ENCODE measurements around the gene SUMF1. TPM values are rescaled to one million over a fixed set of nuclear protein-coding genes. Genes with fewer than 3 reads are reported as not detected.

The SUMF1 gene
- polyA plus RNA-seq, 3 donors, result 25.7 to 80.4 (median 74.2) TPM

GRCh38 chr3:4474683-4475490 lies 7.8 kb upstream of the SUMF1 start:
- Histone ChIP-seq H3K36me3 (replicated peaks in 1 of 2; ENCODE audit: control insufficient read depth in 1 of 2, insufficient read depth in 2 of 2, low read length in 2 of 2) (no peaks in the 10 kb centered on the region), H3K27me3 (ENCODE audit: control insufficient read depth in 2 of 2, insufficient read depth in 2 of 2, low read length in 2 of 2) (no peaks in the 10 kb centered on the region), H3K27ac (ENCODE audit: low read depth in 1 of 2, low read length in 2 of 2) (peak overlapping the region; percentile 80 to 88), H3K4me1 (ENCODE audit: control insufficient read depth in 1 of 2, insufficient read depth in 2 of 2, low read length in 2 of 2) (peaks cover 54 to 58% of the 10 kb centered on the region in 2 donors), H3K4me3 (replicated peaks in 1 of 3; ENCODE audit: low read depth in 2 of 3, low read length in 3 of 3) (peak overlapping the region; percentile 28 to 59 (median 39)), H3K79me2 (ENCODE audit: insufficient read depth, low read length) (no peaks in the 10 kb centered on the region), H2AFZ (ENCODE audit: insufficient read depth, low read depth, low read length, poor library complexity, severe bottlenecking) (peak overlapping the region; percentile 4), H3K4me2 (replicated peaks; ENCODE audit: extremely low read depth, low read length, poor library complexity, severe bottlenecking) (peak overlapping the region; percentile 74), H4K20me1 (ENCODE audit: insufficient read depth, low read length) (no peaks in the 10 kb centered on the region), H3K9me3 (replicated peaks in 1 of 2; ENCODE audit: control insufficient read depth in 1 of 2, insufficient read depth in 1 of 2, low read length in 2 of 2) (no peaks in the 10 kb centered on the region), H3K9ac (ENCODE audit: insufficient read depth, low read length, poor library complexity, severe bottlenecking) (peak overlapping the region; percentile 45)
- Mint-ChIP-seq H3K4me3 (peak overlapping the region; percentile 64 to 80), H3K4me1 (peaks cover 60% of the 10 kb centered on the region), H3K9me3 (no peaks in the 10 kb centered on the region), H3K27ac (peak overlapping the region; percentile 91 to 99 (median 93)), H3K36me3 (no peaks in the 10 kb centered on the region), H3K27me3 (ENCODE audit: low read depth in 3 of 3) (peaks cover 0 to 3% (median 0%) of the 10 kb centered on the region in 3 donors)
- intact Hi-C loops (cut with micrococcal nuclease), result loop anchor here in 1 of 2 donors (10.0 kb wide), 1 partner anchor 50 kb away; no protein-coding TSS in a partner anchor
- peak; percentile 90 to 97 (median 95) for DNase-seq
- 16% methylated on average over 5 of the region's 7 CpGs for WGBS (ENCODE audit: insufficient coverage)
- no peak for TF ChIP-seq CTCF (IDR thresholded peaks at IDR 0.05)

- Histone ChIP-seq H3K9me3 (replicated peaks in 1 of 2; ENCODE audit: control insufficient read depth in 1 of 2, insufficient read depth in 1 of 2, low read length in 2 of 2) (no peaks in the 10 kb centered on the region), H3K9ac (ENCODE audit: insufficient read depth, low read length, poor library complexity, severe bottlenecking) (no peak overlapping the region), H3K4me2 (replicated peaks; ENCODE audit: extremely low read depth, low read length, poor library complexity, severe bottlenecking) (no peak overlapping the region), H3K27me3 (ENCODE audit: control insufficient read depth in 2 of 2, insufficient read depth in 2 of 2, low read length in 2 of 2) (no peaks in the 10 kb centered on the region), H3K79me2 (ENCODE audit: insufficient read depth, low read length) (no peaks in the 10 kb centered on the region), H3K4me3 (replicated peaks in 1 of 3; ENCODE audit: low read depth in 2 of 3, low read length in 3 of 3) (no peak overlapping the region), H3K4me1 (ENCODE audit: control insufficient read depth in 1 of 2, insufficient read depth in 2 of 2, low read length in 2 of 2) (peaks cover 38 to 43% of the 10 kb centered on the region in 2 donors), H4K20me1 (ENCODE audit: insufficient read depth, low read length) (no peaks in the 10 kb centered on the region), H3K36me3 (replicated peaks in 1 of 2; ENCODE audit: control insufficient read depth in 1 of 2, insufficient read depth in 2 of 2, low read length in 2 of 2) (no peaks in the 10 kb centered on the region), H3K27ac (ENCODE audit: low read depth in 1 of 2, low read length in 2 of 2) (no peak overlapping the region), H2AFZ (ENCODE audit: insufficient read depth, low read depth, low read length, poor library complexity, severe bottlenecking) (no peak overlapping the region)
- H3K4me1 Mint-ChIP-seq, result peaks cover 41% of the 10 kb centered on the region
- H3K36me3 Mint-ChIP-seq, result no peaks in the 10 kb centered on the region
- TF ChIP-seq CTCF (IDR thresholded peaks at IDR 0.05), result no peak
- H3K4me3 Mint-ChIP-seq, result no peak overlapping the region
- H3K27me3 Mint-ChIP-seq (ENCODE audit: low read depth in 3 of 3), result peaks cover 0 to 3% (median 0%) of the 10 kb centered on the region in 3 donors
- intact Hi-C loops (cut with micrococcal nuclease), result loop anchor here in 1 of 2 donors (10.0 kb wide), 1 partner anchor 48 kb away; no protein-coding TSS in a partner anchor
- H3K9me3 Mint-ChIP-seq, result no peaks in the 10 kb centered on the region
- peak overlapping the region in 1 of 7 donors; percentile 28 for H3K27ac Mint-ChIP-seq
- 100% methylated on average over 2 of the region's 2 CpGs for WGBS (ENCODE audit: insufficient coverage)
- no peak for DNase-seq
Measured at GRCh38 chr3:4472766-4473165, 5.7 kb upstream of the SUMF1 start.
